NCI-H1436 treated with DMSO at 0.1 percent for 48 hours (cell line): ENCODE data around the gene ZNF350.
"Not testable (repeated sequence)": the region's sequence is repeated elsewhere in the genome, so short reads cannot be mapped to it uniquely, and the experiment has no call there.

ENCODE experiments used
- DNase-seq: peaks from one replicate; lab custom pipeline; 2025; lab: John Stamatoyannopoulos, UW

Gene ZNF350

DNA sequence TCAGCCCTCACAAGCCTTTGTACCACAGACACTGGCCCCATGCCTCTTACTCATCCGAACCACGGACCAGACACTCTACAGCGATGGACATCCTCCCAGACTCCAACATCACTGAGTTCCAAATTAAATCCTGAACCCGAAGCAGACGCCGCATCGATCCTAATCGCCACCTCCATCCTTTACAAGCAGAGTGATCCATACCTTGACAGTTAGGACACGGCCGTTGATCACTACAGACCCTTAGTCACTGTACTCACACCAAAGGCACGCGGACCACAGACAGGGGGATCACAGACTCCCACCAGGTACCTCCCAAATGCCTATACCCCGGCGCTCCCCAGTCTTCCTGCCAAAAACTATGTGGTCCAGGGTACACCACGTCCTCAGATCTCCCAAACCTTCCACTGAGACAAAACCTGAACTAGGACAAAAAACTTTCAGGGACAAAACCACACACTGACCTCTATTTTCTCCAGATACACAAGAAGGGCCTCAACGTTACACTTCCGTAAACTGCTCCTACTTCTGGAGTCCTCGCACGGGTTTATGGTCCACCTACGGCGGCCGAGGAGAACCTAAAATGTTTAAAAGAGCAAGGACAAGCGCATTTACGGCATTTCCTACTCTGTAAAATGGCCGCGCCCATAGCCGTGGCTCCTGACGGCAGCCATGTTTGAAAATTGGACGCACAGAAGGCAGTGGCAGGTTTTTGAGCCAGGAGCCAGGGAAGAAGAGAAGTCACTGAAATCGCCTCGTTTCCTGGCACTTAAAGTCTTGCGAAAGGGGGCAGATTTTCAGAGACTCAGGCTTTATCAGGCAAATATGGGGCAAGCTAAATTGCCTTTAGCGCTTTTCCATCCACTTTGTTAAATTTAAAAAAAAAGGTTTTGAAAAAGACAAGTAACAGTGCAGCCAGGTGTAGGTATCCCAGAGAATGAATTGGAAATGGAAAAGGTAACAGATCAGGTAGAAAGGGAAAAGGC, at the start of gene ZNF350:
ZNF350 (minus strand) TSS at position 532 of the 983 bp plus-strand sequence. CDS start 12,480 bp downstream, outside the sequence.
- peak; percentile 81 for DNase-seq

DNA sequence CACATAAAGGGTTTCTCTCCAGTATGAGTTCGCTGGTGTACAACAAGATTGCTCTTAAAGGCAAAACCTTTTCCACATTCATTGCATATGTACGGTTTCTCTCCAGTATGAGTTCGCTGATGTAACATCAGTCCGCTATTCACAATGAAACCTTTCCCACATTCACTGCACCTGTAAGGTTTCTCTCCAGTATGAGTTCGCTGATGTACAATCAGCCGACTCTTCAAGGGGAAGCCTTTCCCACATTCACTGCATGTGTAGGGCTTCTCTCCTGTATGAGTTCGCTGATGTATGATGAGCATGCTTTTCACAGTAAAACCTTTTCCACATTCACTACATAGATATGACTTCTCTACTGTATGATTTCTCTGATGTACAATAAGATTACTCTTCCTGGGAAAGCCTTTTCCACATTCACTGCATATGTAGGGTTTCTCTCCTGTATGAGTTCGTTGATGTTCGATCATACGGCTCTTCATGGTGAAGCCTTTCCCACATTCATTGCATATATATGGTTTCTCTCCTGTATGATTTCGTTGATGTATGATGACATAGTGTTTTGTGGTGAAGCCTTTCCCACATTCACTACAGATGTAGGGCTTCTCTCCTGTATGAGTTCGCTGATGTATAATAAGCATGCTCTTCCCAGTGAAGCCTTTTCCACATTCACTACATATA, 47.5 kb upstream of the ZNF350 start:
- no peak for DNase-seq

DNA sequence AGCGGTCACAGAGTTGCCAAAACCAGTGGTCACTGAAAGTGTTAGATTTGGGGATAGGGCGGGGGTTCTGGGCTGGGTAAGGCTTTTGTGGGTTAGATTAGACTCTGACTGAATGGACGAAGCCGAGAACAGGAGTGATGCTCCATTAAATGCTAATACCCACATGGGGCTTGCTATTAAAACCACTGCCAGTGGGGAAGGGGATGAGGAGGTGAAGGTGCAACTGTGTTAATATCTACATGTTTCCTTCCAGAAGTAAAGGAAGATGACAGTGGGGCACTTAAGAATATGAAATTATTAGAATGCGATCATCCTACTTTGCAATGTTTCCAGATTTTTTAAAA, 42.1 kb upstream of the ZNF350 start:
- DNase-seq: no peak

DNA sequence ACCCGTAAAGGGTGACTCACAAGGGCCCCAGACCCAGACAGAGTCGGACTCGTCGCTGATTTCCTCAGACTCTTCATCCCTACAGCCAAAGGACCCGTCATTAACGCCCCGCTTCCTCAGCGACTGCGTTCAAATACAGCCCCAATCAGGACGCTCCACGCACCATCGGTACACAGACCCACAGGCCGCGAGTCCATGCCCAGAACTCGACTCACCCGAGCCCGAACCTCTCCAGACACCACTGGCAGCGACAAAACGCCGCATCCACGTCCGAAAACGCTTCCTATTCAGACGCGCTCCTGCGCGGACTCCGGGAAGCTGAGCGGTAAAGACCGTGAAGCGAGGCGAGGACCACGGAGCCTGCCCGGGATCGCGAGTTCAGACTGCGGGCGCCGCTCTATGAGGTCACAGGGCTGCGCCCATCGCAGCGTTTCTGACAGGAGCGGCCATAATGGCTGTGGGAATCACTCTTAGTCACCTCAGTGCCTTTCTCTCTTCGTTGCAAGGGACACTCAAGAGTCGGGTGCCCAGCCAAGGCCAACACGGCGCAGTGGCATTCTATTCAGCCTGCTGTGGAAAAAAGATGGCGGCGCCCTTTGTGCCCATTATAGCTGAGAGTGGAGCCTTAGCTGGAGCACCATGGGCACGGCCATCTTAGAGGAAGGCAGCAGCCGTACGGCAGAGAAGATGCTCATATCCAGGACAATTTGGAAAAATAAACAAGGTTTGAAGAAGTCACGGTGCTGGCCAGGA, 41.6 kb upstream of the ZNF350 start, which contains the start of gene ZNF614:
ZNF614 (minus strand) TSS at position 353 of the 753 bp plus-strand sequence. CDS start 2,634 bp downstream, outside the sequence.
- peak; percentile 47 for DNase-seq

DNA sequence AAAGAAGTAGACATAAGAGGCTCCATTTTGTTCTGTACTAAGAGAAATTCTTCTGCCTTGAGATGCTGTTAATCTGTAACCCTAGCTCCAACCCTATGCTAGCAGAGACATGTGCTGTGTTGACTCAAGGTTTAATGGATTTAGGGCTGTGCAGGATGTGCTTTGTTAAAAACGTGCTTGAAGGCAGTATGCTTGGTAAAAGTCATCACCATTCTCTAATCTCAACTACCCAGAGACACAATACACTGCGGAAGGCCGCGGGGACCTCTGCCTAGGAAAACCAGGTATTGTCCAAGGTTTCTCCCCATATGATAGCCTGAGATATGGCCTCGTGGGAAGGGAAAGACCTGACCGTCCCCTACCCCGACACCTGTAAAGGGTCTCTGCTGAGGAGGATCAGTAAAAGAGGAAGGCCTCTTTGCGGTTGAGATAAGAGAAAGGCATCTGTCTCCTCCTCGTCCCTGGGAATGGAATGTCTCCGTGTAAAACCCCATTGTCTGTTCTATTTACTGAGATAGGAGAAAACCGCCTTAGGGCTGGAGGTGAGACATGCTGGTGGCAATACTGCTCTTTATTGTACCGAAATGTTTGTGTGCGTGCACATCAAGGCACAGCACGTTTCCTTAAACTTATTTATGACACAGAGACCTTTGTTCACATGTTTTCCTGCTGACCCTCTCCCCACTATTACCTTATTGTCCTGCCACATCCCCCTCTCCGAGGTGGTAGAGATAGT, 39.8 kb upstream of the ZNF350 start:
- DNase-seq: not testable (repeated sequence)

DNA sequence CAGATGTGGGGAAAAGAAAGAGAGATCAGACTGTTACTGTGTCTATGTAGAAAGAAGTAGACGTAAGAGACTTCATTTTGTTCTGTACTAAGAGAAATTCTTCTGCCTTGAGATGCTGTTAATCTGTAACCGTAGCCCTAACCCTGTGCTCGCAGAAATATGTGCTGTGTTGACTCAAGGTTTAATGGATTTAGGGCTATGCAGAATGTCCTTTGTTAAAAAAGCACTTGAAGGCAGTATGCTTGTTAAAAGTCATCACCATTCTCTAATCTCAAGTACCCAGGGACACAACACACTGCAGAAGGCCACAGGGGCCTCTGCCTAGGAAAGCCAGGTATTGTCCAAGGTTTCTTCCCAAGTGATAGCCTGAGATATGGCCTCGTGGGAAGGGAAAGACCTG, 37.8 kb upstream of the ZNF350 start:
- not testable (repeated sequence) for DNase-seq

DNA sequence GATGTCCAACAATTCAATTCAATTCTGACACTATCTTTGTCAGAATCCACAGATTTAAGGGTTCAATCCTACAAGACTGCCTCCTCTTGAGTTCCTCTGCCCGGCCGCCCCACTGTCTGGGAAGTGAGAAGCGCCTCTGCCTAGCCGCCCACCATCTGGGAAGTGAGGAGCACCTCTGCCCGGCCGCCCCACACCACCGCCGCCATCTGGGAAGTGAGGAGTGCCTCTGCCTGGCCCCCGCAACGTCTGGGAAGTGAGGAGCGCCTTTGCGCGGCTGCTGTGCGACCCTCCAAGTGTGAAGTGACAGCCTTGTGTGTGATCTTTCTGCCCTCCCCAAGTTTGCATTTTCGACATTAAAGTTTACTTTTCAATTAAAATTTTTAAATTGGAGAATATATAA, 35.6 kb upstream of the ZNF350 start:
- DNase-seq: no peak

DNA sequence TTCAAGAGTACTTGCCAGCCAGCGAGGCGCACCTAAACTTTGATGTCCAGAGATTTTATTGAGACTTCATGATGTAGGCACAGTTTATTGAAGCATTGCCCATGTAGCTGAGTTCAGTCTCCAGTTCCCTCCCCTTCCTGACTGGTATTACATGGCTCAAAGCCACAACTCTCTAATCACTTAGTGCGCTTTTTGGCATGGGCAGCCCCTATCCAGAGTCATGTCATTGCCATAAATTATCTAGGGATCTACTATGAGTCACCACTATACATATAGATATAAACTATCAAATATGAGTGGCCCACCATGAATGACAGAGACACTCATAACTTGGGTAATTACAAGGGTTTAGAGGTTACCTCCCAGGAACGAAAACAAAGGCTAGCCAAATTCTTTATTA, 33.9 kb upstream of the ZNF350 start:
- DNase-seq: no peak

DNA sequence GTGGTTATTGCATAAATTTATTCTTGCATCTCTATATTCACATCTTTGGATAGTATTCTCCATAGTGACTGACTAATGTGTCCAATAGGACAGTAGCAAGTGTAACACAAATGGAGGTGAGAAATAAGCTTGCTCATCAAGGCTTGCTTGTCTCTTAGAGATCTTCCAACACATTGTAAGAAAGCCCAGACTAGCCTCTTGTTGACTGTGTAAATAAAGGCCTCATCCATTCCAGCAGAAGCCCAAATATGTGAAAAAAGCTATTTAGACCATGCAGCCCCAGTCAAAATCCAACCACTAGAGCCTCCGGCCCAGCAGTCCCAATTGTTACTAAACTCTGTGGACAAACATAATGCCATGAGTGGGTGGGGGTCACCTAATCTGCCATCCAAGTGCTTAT, 24.0 kb upstream of the ZNF350 start:
- no peak for DNase-seq

DNA sequence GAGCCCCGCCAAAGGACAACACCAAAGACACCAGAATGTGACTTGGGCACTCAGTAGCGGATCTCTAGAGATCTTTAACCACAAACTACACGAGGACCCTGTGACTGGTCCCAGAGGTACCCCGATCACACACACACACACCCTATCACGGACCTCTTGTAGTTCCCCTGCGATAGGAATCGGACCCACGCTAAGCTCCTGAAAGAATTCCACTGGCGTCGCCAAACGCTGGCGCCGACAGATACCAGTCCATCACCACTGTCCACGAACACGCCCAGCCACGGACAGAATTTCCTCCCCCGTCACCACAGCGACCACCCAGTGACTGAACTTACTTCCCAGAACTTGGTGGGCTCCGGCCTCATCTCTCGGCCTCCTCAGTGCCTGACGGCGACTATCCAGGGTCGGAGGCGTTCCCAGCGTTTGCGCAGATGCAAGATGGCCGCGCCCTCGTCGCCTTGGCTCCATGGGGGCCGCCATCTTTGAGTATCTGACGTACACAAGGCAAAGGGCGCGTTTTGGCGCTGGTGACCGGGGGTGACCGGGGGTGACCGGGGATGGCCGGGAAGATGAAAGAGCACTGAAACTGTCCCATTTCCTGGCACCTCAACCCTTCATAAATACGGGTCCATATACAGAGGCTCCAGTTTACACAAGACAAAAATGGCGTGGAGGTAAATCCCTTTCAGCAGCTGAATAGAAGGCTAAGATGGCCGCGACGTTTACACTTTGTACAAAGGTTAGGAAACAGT, 21.3 kb upstream of the ZNF350 start, which contains the start of gene ZNF615:
ZNF615 (minus strand) TSS at position 406 of the 752 bp plus-strand sequence. CDS start 4,500 bp downstream, outside the sequence.
- peak; percentile 55 for DNase-seq

DNA sequence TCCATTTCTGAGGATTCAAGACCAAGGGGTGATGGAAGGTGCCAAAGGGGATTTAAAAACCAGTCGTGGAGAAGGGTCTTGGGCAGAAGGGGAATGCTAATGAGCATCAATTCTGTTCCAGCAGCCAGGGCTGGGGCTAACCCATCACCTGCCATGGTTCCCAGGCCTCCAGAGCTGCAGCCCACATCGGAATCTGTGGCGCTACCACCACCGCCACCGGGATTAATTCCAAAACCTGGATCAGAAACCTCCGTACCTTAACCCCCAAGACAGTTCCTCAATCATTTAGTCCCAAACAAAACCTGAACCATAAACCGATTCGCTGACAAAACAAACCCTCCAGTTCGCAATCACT, 20.8 kb upstream of the ZNF350 start:
- DNase-seq: no peak

DNA sequence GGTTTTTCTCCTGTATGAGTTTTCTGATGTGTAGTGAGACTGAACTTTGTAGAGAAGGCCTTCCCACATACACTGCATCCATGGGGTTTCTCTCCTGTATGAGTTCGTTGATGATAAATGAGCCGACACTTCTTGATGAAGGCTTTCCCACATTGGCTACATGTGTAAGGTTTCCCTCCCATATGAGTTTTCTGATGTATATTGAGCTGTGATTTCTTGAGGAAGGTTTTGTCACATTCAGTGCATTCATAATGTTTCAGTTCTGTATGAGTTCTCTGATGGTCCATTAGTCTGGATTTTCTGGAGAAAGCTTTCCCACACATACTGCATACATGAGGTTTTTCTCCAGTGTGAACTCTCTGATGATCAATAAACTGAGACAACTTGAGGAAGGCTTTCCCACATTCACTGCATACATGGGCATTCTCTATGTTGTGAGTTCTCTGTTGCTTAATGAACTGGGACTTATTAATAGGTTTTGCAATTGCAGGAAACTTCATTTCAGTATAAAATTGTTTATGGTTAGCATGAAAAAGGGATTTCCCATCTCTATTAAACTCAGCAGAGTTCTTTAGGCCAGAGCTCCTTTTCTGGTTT, 7.5 kb upstream of the ZNF350 start:
- no peak for DNase-seq

DNA sequence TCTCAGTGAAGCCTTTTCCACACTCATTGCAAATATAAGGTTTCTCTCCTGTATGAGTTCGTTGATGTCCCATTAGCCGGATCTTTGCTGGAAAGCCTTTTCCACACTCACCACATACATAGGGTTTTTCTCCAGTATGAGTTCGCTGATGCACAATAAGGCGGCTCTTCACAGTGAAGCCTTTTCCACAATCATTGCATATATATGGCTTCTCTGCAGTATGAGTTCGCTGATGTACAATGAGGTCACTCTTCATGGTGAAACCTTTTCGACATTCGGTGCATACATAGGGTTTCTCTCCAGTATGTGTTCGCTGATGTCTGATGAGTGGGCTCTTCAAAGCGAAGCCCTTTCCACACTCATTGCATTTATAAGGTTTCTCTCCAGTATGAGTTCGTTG, 6.8 kb upstream of the ZNF350 start:
- no peak for DNase-seq

DNA sequence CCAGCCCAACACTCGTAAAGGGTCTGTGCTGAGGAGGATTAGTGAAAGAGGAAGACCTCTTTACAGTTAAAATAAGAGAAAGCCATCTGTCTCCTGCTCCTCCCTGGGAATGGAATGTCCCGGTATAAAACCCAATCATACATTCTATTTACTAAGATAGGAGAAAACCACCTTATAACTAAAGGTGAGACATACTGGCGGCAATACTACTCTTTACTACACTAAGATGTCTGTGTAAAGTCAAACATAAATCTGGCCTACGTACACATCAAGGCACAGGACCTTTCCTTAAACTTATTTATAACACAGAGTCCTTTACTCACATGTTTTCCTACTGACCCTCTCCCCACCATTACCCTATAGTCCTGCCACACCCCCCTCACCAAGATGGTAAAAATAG, 3.3 kb downstream of the ZNF350 start:
- no peak for DNase-seq

DNA sequence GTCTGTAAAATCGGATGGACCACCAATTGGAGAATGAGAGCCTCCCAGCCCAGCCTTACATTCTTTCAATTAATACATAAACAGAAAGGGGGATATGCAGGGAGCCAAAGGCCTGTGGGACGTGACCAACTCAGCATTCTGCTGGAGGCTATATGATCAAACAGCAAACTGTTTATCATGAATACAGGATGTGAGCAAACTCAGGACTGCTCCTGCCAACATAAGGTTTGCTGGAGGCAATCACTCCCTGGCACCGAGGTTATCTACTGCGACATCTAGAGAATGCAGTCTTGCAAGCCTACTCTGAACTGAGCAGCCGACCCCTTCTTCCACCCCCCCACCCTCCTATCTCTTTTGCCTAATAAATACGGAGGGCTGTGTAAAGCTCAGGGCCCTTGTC, 5.7 kb downstream of the ZNF350 start:
- not testable (repeated sequence) for DNase-seq

DNA sequence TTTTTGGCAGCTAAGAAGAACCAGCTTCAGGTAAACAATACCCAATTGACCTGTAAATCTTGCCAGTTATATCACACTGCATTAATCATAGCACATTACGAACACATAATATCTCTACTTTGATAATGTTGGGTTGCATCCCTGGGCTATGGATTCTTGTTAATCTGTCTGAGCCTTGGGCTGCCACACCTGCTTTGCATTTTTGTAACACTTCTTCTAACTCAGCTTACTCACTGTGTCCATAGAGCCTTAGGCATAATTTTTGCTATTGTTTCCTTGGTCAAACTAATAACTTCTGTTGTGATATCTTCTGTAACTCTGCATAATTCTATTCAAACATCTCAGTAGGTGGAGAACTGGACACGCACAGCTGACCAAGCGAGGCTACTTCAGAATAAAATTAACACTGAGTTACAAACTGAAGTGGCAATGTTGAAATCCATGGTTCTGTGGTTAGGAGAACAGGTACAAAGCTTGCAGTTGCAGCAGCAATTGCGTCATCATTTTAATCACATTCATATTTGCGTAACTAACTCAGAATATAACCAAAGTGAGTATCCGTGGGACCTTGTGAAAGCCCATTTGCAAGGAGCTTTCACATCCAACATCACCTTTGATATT, 6.4 kb downstream of the ZNF350 start:
- DNase-seq: no peak

DNA sequence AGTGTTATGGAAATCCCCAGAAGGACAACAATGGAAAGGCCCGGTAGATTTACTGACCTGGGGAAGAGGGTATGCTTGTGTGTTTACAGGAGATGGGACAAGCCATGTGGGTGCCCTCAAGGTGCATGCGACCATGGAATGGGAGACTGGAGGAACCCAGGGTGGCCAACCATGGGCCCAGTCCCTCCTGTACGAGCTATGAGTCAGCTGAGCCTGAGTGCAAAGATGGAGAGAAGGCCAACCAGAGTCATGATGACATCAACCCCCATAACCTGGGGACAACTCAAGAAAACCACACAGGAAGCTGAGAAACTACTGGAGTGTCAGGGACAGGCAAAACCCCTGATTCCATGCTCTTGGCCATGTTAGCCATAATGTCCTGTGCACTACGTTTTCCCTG, 7.8 kb downstream of the ZNF350 start:
- DNase-seq: no peak

DNA sequence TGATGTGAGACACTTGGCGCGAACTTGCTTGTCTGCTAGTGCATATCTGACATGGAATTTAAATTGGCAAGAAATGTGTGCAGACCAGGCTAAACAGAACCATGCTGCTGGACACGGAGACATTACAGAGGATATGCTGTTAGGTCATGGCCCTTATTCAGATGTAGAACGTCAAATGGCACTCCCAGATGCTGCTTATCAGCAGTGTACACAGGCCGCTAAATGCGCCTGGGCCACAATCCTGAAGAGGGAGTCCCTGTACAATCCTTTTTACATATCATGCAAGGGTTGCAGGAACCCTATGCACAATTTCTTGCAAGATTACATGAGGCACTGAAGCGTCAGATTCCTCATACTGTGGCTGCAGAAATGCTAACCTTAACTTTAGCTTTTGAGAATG, 9.3 kb downstream of the ZNF350 start:
- DNase-seq: no peak

DNA sequence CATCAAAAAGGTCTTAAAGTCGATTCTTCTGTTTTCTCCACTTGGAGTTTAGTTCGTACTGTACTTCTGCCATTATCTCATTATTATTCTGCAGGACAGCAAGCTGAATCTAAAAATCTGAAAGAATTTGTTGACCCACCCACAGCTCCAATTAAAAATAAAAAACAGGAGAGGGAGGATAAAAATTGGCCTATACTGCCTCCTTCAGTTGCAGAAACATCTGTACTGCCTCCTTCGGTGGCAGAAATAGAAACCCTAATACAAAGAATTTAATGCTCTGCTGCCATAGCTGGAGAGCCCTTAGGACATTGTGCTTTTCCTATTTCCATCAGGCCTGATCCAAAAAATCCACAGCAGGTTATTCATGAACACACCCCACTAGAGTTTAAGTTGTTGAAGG, 9.8 kb downstream of the ZNF350 start:
- DNase-seq: no peak

DNA sequence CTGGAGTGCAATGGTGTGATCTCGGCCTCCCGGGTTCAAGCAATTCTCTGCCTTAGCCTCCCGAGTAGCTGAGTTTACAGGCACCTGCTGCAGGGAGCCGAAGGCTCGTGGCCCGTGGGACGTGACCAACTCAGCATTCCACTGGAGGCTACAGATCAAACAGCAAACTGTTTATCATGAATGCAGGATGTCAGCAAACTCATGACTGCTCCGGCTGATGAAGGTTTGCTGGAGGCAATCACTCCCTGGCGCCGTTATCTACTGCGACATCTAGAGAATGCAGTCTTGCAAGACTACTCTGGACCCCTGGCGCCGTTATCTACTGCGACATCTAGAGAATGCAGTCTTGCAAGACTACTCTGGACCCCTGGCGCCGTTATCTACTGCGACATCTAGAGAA, 10.9 kb downstream of the ZNF350 start:
- not testable (repeated sequence) for DNase-seq
